ENCODE results near the gene CD40LG. TPM values are rescaled to one million over a fixed set of nuclear protein-coding genes. Genes with fewer than 3 reads are reported as not detected.

Gene CD40LG
- total RNA-seq, 1 experiment from 2014 or later = not detected

DNA sequence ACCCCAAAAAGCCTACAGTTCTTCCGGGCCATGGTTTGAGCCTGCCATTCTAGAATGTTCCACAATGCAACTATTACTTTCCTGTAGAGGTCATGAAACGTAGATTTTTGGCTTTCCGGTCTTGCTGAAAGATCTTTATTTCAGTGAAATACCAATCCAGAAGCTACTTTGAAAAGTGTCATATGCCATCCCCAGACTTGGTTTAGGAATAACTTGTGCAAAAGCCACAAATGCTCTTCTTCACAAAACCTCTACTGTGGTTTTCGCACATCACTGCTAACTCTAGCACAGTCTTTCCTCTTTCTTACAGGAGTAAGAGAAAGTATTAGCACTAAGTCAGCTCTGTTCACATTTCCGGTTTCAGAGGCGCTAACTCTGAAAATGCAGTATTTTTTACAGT, 12.7 kb upstream of the CD40LG start:
- no peak for DNase-seq (ENCODE audit: unreplicated experiment)
- TF ChIP-seq, protein P1, sequence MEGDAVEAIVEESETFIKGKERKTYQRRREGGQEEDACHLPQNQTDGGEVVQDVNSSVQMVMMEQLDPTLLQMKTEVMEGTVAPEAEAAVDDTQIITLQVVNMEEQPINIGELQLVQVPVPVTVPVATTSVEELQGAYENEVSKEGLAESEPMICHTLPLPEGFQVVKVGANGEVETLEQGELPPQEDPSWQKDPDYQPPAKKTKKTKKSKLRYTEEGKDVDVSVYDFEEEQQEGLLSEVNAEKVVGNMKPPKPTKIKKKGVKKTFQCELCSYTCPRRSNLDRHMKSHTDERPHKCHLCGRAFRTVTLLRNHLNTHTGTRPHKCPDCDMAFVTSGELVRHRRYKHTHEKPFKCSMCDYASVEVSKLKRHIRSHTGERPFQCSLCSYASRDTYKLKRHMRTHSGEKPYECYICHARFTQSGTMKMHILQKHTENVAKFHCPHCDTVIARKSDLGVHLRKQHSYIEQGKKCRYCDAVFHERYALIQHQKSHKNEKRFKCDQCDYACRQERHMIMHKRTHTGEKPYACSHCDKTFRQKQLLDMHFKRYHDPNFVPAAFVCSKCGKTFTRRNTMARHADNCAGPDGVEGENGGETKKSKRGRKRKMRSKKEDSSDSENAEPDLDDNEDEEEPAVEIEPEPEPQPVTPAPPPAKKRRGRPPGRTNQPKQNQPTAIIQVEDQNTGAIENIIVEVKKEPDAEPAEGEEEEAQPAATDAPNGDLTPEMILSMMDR (IDR thresholded peaks at IDR 0.05; ENCODE audit: unreplicated experiment) = no peak
- no peak overlapping the region for H3K4me3 Mint-ChIP-seq (ENCODE audit: unreplicated experiment)
- no TSS peak for BruUV-seq (replicated peaks)
- no peaks in the 10 kb centered on the region for H3K36me3 Mint-ChIP-seq (ENCODE audit: insufficient read depth, unreplicated experiment)
- no peaks in the 10 kb centered on the region for H3K9me3 Mint-ChIP-seq (ENCODE audit: unreplicated experiment)
- no peaks in the 10 kb centered on the region for H3K4me1 Mint-ChIP-seq (ENCODE audit: insufficient read depth, unreplicated experiment)
- ChIA-PET CTCF (no interaction called here), POLR2A (no interaction called here)
- no peak overlapping the region for H3K27ac Mint-ChIP-seq (ENCODE audit: low read depth, unreplicated experiment)
- H3K27me3 Mint-ChIP-seq (ENCODE audit: insufficient read depth, unreplicated experiment) = peaks cover 93% of the 10 kb centered on the region
- intact Hi-C loops (cut with micrococcal nuclease) = no loop called here

DNA sequence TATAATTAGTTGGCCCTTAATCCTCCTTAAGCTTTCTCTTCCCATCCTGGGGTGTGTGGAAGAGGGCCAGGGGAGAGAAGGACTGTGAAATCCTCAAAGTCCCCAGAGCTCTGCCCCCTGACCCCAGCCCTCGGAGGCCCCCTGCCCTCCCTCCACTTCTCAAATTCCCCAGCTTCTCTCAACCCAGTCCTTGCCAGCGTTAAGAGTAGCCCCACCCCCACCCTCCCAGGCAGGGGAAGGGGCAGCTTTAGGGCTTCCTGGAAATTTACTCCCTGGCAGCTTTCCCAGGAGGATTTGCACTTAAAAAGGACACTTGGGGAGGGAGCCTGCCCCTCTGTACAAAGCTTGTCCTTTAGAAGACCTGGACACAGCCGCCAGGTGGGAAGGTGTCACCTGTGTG, 11.8 kb upstream of the CD40LG start:
- CTCF ChIA-PET = interaction anchor here (0.7 kb wide), 1 partner anchor 365 kb away, joined by 3 read pairs; no protein-coding TSS in a partner anchor
- H3K27ac Mint-ChIP-seq (ENCODE audit: low read depth, unreplicated experiment) = no peak overlapping the region
- no peaks in the 10 kb centered on the region for H3K4me1 Mint-ChIP-seq (ENCODE audit: insufficient read depth, unreplicated experiment)
- no peaks in the 10 kb centered on the region for H3K36me3 Mint-ChIP-seq (ENCODE audit: insufficient read depth, unreplicated experiment)
- no peak overlapping the region for H3K4me3 Mint-ChIP-seq (ENCODE audit: unreplicated experiment)
- no TSS peak for BruUV-seq (replicated peaks)
- intact Hi-C loops (cut with micrococcal nuclease) = no loop called here
- H3K9me3 Mint-ChIP-seq (ENCODE audit: unreplicated experiment) = no peaks in the 10 kb centered on the region
- TF ChIP-seq, protein P1 (IDR thresholded peaks at IDR 0.05; ENCODE audit: unreplicated experiment) = no peak
- DNase-seq (ENCODE audit: unreplicated experiment) = no peak
- peaks cover 87% of the 10 kb centered on the region for H3K27me3 Mint-ChIP-seq (ENCODE audit: insufficient read depth, unreplicated experiment)
- POLR2A ChIA-PET = no interaction called here

DNA sequence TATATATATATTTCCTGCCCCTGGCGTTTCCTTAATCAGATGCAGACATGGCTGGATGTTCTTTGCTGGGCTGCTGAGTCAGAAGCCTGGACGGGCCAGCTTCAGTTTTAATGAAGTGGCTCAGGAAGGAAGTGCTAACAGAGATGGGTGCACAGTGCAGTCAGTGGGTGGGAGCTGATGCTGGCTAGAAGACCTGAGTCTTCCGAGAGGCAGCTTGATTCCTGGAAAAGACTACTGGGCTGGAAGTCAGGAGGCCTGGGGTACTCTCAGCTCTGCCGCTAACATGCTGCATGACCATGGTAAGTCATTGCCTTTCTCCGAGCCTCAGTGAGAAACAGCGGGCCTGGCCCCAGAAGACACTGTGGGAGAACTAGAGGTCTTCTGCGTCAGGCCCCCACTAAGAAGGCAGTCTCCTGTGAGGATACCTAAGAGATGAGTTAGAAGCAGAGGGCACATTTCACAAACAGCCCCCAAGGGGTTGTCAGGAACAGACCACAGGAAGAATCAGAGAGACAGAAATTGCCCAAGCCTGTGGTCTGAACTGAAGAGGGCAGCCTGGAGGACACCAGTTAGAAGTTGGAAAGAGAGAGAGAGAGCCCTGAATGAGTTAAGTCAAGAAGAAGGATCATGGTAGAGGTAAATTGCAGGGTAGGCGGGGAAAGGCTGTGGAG, 8.3 kb upstream of the CD40LG start:
- Mint-ChIP-seq H3K36me3 (ENCODE audit: insufficient read depth, unreplicated experiment) (no peaks in the 10 kb centered on the region), H3K27ac (ENCODE audit: low read depth, unreplicated experiment) (no peak overlapping the region)
- CTCF ChIA-PET = interaction anchor here (0.6 kb wide), 1 partner anchor 68 kb away, joined by 3 read pairs; no protein-coding TSS in a partner anchor

GRCh38 chrX:136643243-136643642, 4.7 kb upstream of the CD40LG start:
- intact Hi-C loops (cut with micrococcal nuclease) = no loop called here
- CTCF ChIA-PET = no interaction called here

More for the DNA sequence above, 8.3 kb upstream of the CD40LG start:
- H3K9me3 Mint-ChIP-seq (ENCODE audit: unreplicated experiment) = no peaks in the 10 kb centered on the region
- TF ChIP-seq, protein P1 (IDR thresholded peaks at IDR 0.05; ENCODE audit: unreplicated experiment) = no peak
- no peak for DNase-seq (ENCODE audit: unreplicated experiment)
- BruUV-seq (replicated peaks) = no TSS peak
- intact Hi-C loops (cut with micrococcal nuclease) = no loop called here
- H3K27me3 Mint-ChIP-seq (ENCODE audit: insufficient read depth, unreplicated experiment) = peaks cover 83% of the 10 kb centered on the region
- H3K4me1 Mint-ChIP-seq (ENCODE audit: insufficient read depth, unreplicated experiment) = no peaks in the 10 kb centered on the region
- H3K4me3 Mint-ChIP-seq (ENCODE audit: unreplicated experiment) = no peak overlapping the region
- POLR2A ChIA-PET = interaction anchor here (0.7 kb wide), 1 partner anchor 10 kb away, joined by 3 read pairs; no protein-coding TSS in a partner anchor

More at GRCh38 chrX:136643243-136643642, 4.7 kb upstream of the CD40LG start:
- Mint-ChIP-seq H3K4me3 (ENCODE audit: unreplicated experiment) (no peak overlapping the region), H3K9me3 (ENCODE audit: unreplicated experiment) (peaks cover 10% of the 10 kb centered on the region), H3K27me3 (ENCODE audit: insufficient read depth, unreplicated experiment) (peaks cover 68% of the 10 kb centered on the region), H3K4me1 (ENCODE audit: insufficient read depth, unreplicated experiment) (no peaks in the 10 kb centered on the region), H3K27ac (ENCODE audit: low read depth, unreplicated experiment) (no peak overlapping the region), H3K36me3 (ENCODE audit: insufficient read depth, unreplicated experiment) (no peaks in the 10 kb centered on the region)
- no TSS peak for BruUV-seq (replicated peaks)
- DNase-seq (ENCODE audit: unreplicated experiment) = no peak
- POLR2A ChIA-PET = interaction anchor here (0.6 kb wide), 1 partner anchor 26 kb away, joined by 3 read pairs; no protein-coding TSS in a partner anchor
- TF ChIP-seq, protein P1 (IDR thresholded peaks at IDR 0.05; ENCODE audit: unreplicated experiment) = no peak

Data from MCF 10A (cell line).